Measurements from ENCODE around the gene FANCC.

The FANCC gene

DNA sequence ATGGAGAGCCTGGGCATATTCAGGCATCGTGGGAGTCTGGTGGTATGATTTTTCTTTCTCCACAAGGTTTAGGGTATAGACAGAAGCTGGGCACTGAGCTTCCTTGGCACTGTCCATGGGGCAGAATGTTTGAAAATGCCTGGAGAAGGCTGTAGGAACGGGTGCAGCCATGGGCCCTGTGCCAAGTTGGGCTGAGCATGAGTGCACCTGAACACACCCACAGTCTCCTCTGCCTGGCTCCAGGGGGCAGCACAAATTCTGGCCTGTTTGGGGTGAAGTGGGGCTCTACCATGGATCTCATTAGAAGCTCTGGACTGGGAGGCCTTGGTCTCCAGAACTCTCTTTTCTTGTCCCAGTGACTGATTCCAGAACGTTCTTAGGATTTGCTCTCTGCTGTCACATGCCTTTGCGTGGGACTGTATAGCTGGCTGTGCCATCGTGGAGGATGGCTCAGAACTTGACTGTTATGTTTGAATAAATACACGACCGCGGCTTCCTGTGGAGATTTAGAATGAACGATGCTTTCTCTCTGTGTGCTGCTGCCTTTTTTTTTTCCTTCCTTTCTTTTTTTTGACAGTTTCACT lies 229.8 kb downstream of the FANCC start:
- peaks cover 16% of the 10 kb centered on the region for H3K4me1 ChIP-seq (ENCODE audit: control insufficient read depth, insufficient read depth, low read length)
- no peaks in the 10 kb centered on the region for H3K9me3 ChIP-seq (ENCODE audit: control insufficient read depth, low read length)
- H3K9ac ChIP-seq (ENCODE audit: low read length) = no peak overlapping the region
- DNase-seq (ENCODE audit: low read depth) = peak; percentile 37
- peaks cover 45% of the 10 kb centered on the region for H3K36me3 ChIP-seq (ENCODE audit: control insufficient read depth, insufficient read depth, low read length, severe bottlenecking)
- no peaks in the 10 kb centered on the region for H3K27me3 ChIP-seq (replicated peaks; ENCODE audit: control insufficient read depth, insufficient read depth, low read length)
- H3K4me3 ChIP-seq (ENCODE audit: low read length) = no peak overlapping the region

- Histone ChIP-seq H3K9me3 (ENCODE audit: control insufficient read depth, low read length) (no peaks in the 10 kb centered on the region), H3K4me3 (ENCODE audit: low read length) (no peak overlapping the region), H3K4me1 (ENCODE audit: control insufficient read depth, insufficient read depth, low read length) (peaks cover 4% of the 10 kb centered on the region), H3K27me3 (replicated peaks; ENCODE audit: control insufficient read depth, insufficient read depth, low read length) (no peaks in the 10 kb centered on the region), H3K36me3 (ENCODE audit: control insufficient read depth, insufficient read depth, low read length, severe bottlenecking) (peaks cover 57% of the 10 kb centered on the region), H3K9ac (ENCODE audit: low read length) (no peak overlapping the region)
- no peak for DNase-seq (ENCODE audit: low read depth)
Observed at GRCh38 chr9:95086564-95086955, 230.9 kb downstream of the FANCC start.

GRCh38 chr9:95085861-95086563 lies 231.5 kb downstream of the FANCC start:
- no peaks in the 10 kb centered on the region for H3K27me3 ChIP-seq (replicated peaks; ENCODE audit: control insufficient read depth, insufficient read depth, low read length)
- no peak for DNase-seq (ENCODE audit: low read depth)
- no peak overlapping the region for H3K9ac ChIP-seq (ENCODE audit: low read length)
- peaks cover 62% of the 10 kb centered on the region for H3K36me3 ChIP-seq (ENCODE audit: control insufficient read depth, insufficient read depth, low read length, severe bottlenecking)
- H3K4me1 ChIP-seq (ENCODE audit: control insufficient read depth, insufficient read depth, low read length) = no peaks in the 10 kb centered on the region
- H3K9me3 ChIP-seq (ENCODE audit: control insufficient read depth, low read length) = no peaks in the 10 kb centered on the region
- no peak overlapping the region for H3K4me3 ChIP-seq (ENCODE audit: low read length)

DNA sequence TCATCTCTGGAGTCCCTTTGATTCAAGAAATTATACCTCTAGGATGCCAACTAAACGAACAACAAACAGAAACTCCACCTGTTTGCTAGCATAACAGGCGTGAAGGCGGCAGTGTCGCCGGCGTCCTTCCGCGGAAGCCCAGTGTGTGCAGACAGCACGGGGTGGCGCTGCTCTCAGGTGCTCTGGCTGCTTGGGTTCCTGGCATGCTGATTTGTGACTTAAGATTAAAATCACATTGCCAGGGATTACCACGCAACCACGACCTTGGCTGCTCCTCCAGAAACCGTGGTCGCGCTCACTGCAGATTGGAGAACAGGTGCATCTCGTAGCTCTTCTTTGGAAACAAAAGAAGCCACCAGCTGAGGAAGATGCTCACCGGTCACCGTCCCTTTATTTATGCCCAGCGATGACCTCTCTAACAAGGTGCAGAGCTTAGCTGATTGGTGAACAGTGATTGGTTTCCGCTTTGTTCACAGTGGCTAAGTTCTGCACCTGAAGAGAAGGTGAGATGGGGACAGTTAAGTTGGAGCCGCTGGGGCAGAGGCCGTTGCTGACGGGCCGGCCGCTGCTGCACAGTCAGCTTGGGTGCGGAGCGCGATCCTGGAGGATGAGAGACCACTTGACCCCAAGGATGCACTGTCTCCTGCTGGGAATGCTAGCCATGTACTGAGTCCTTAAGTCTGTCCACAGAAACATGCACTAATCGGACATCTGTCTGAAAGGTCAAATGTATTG lies 232.3 kb downstream of the FANCC start:
- Histone ChIP-seq H3K9ac (ENCODE audit: low read length) (no peak overlapping the region), H3K9me3 (ENCODE audit: control insufficient read depth, low read length) (no peaks in the 10 kb centered on the region), H3K4me1 (ENCODE audit: control insufficient read depth, insufficient read depth, low read length) (no peaks in the 10 kb centered on the region), H3K4me3 (ENCODE audit: low read length) (no peak overlapping the region), H3K27me3 (replicated peaks; ENCODE audit: control insufficient read depth, insufficient read depth, low read length) (no peaks in the 10 kb centered on the region), H3K36me3 (ENCODE audit: control insufficient read depth, insufficient read depth, low read length, severe bottlenecking) (peaks cover 69% of the 10 kb centered on the region)
- DNase-seq (ENCODE audit: low read depth) = no peak

- Histone ChIP-seq H3K4me3 (ENCODE audit: low read length) (no peak overlapping the region), H3K9me3 (ENCODE audit: control insufficient read depth, low read length) (no peaks in the 10 kb centered on the region), H3K4me1 (ENCODE audit: control insufficient read depth, insufficient read depth, low read length) (no peaks in the 10 kb centered on the region), H3K27me3 (replicated peaks; ENCODE audit: control insufficient read depth, insufficient read depth, low read length) (no peaks in the 10 kb centered on the region), H3K36me3 (ENCODE audit: control insufficient read depth, insufficient read depth, low read length, severe bottlenecking) (peaks cover 69% of the 10 kb centered on the region), H3K9ac (ENCODE audit: low read length) (no peak overlapping the region)
- no peak for DNase-seq (ENCODE audit: low read depth)
Observed at GRCh38 chr9:95084254-95084934, 233.1 kb downstream of the FANCC start.

DNA sequence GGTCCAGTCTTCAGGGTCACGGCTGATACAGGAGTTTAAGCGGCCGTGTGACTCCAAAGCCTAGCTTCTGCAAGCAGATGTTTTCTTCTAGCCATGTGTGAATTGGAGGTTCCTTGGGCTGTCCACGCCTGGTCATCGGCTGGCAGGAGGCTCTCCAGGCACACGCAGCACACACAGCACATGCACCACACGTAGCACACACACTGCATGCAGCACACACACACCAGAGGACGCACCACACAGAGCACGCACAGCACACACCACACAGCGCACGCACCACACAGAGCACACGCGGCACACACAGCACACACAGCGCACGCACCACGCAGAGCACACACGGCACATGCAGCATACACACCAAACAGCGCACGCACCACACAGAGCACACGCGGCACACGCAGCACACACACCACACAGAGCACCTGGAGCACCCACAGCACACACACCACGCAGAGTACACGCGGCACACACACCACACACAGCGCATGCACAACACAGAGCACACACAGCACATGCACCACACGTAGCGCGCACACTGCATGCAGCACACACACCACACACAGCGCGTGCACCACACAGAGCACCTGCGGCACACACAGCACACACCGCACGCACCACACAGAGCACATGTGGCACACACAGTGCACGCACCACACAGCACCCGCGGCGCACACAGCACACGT lies 234.3 kb downstream of the FANCC start:
- H3K4me3 ChIP-seq (ENCODE audit: low read length) = no peak overlapping the region
- DNase-seq (ENCODE audit: low read depth) = no peak
- H3K36me3 ChIP-seq (ENCODE audit: control insufficient read depth, insufficient read depth, low read length, severe bottlenecking) = peaks cover 70% of the 10 kb centered on the region
- H3K9me3 ChIP-seq (ENCODE audit: control insufficient read depth, low read length) = no peaks in the 10 kb centered on the region
- H3K27me3 ChIP-seq (replicated peaks; ENCODE audit: control insufficient read depth, insufficient read depth, low read length) = no peaks in the 10 kb centered on the region
- no peaks in the 10 kb centered on the region for H3K4me1 ChIP-seq (ENCODE audit: control insufficient read depth, insufficient read depth, low read length)
- H3K9ac ChIP-seq (ENCODE audit: low read length) = no peak overlapping the region

DNA sequence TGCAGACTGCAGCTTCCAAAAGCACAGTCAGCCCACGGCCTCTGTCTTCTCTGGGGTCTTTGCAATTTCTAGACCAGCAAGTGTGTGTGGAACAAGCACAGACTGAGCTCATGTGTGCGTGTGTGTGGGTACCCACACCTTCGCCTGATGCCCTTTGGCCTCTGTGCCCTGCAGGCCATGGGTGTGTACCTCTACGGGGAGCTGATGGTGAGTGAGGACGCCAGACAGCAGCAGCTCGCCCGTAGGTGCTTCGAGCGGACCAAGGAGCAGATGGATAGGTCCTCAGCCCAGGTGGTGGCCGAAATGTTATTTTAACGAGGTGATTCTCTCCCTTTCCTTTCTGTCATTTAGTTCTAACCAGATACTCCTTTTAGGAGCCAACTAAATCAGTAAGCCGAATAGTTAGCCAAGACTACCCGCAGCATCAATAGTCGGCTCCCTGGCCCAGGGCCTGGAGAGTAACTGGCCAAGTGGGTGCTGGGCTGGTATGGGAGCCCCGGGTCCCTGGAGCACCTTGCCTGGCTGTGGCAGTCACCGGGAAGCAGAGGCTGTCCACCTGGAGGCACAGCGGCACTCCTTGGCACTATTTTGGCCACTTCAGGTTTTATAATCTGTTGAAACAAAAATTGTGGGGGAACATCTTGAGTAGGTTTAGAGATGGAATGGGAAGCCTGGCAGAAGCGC lies 235.0 kb downstream of the FANCC start:
- Histone ChIP-seq H3K36me3 (ENCODE audit: control insufficient read depth, insufficient read depth, low read length, severe bottlenecking) (peaks cover 72% of the 10 kb centered on the region), H3K9me3 (ENCODE audit: control insufficient read depth, low read length) (no peaks in the 10 kb centered on the region), H3K9ac (ENCODE audit: low read length) (no peak overlapping the region), H3K4me3 (ENCODE audit: low read length) (no peak overlapping the region), H3K27me3 (replicated peaks; ENCODE audit: control insufficient read depth, insufficient read depth, low read length) (no peaks in the 10 kb centered on the region), H3K4me1 (ENCODE audit: control insufficient read depth, insufficient read depth, low read length) (no peaks in the 10 kb centered on the region)
- no peak for DNase-seq (ENCODE audit: low read depth)

- H3K27me3 ChIP-seq (replicated peaks; ENCODE audit: control insufficient read depth, insufficient read depth, low read length) = no peaks in the 10 kb centered on the region
- H3K36me3 ChIP-seq (ENCODE audit: control insufficient read depth, insufficient read depth, low read length, severe bottlenecking) = peaks cover 76% of the 10 kb centered on the region
- H3K4me1 ChIP-seq (ENCODE audit: control insufficient read depth, insufficient read depth, low read length) = no peaks in the 10 kb centered on the region
- H3K9me3 ChIP-seq (ENCODE audit: control insufficient read depth, low read length) = no peaks in the 10 kb centered on the region
- no peak for DNase-seq (ENCODE audit: low read depth)
- no peak overlapping the region for H3K9ac ChIP-seq (ENCODE audit: low read length)
- no peak overlapping the region for H3K4me3 ChIP-seq (ENCODE audit: low read length)
Observed at GRCh38 chr9:95081998-95082397, 235.5 kb downstream of the FANCC start.

DNA sequence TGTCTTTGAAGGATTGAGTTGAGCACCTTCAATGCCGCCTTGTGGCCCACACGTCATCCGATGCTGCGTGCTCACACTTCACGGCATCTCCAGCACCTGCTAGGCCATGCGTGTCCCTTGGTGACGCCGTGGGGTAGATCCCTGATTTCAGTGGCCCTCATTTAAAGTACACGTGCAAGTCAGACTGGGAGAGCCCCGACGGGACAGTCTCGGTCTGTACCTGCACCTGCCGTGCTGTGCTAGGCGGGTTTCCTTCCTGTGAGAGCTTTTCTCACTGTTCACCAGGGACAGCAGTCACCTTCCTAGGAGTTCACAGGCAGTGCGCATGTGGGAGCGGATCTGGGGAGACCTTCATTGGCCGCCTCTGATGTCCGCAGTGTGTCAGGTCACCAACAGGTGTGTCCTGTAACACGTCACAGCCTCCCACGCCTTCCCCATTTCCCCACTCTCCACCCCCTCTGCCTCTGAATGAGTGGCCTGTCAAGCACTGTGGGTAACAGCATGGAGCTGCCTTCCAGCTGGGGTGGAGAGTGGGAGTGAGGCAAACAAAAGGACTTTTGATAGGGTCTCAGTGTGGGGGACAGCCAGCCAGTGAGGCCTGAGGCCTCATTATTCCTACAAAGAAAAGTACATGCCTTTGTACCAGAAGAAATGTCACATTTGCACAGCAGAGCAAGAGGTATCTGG lies 236.4 kb downstream of the FANCC start:
- Histone ChIP-seq H3K9me3 (ENCODE audit: control insufficient read depth, low read length) (no peaks in the 10 kb centered on the region), H3K4me1 (ENCODE audit: control insufficient read depth, insufficient read depth, low read length) (no peaks in the 10 kb centered on the region), H3K27me3 (replicated peaks; ENCODE audit: control insufficient read depth, insufficient read depth, low read length) (no peaks in the 10 kb centered on the region), H3K36me3 (ENCODE audit: control insufficient read depth, insufficient read depth, low read length, severe bottlenecking) (peaks cover 68% of the 10 kb centered on the region), H3K4me3 (ENCODE audit: low read length) (no peak overlapping the region), H3K9ac (ENCODE audit: low read length) (no peak overlapping the region)
- no peak for DNase-seq (ENCODE audit: low read depth)

DNA sequence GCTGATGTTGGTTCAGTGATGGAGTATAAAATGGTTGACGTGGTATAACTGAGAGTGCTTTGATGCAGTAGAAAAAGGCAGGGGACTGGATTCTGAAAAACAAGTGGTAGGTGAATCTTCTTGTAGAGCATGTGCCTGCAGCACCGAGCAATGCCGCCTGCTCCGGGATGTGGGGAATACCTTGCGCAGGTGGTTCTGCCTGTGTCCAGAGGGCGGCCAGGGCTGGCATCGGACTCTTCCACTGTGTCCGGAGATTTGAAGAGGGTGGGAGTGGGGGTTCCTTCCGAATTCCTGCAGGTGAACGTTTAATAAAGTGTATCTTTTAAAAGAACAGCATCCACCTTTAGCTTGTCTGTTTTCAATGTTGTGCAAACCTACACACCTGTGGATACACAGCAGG lies 238.0 kb downstream of the FANCC start:
- H3K9ac ChIP-seq (ENCODE audit: low read length) = no peak overlapping the region
- no peak for DNase-seq (ENCODE audit: low read depth)
- H3K4me3 ChIP-seq (ENCODE audit: low read length) = no peak overlapping the region
- no peaks in the 10 kb centered on the region for H3K9me3 ChIP-seq (ENCODE audit: control insufficient read depth, low read length)
- no peaks in the 10 kb centered on the region for H3K4me1 ChIP-seq (ENCODE audit: control insufficient read depth, insufficient read depth, low read length)
- H3K27me3 ChIP-seq (replicated peaks; ENCODE audit: control insufficient read depth, insufficient read depth, low read length) = no peaks in the 10 kb centered on the region
- peaks cover 62% of the 10 kb centered on the region for H3K36me3 ChIP-seq (ENCODE audit: control insufficient read depth, insufficient read depth, low read length, severe bottlenecking)
